Measurements from ENCODE around the gene TMEM233.
A peak's percentile ranks its signal among the peaks of the same experiment; 100 is the strongest.

TMEM233 gene

GRCh38 chr12:119593578-119594398 lies at the start of gene TMEM233:
Gene TMEM233, plus strand, starts transcription at chr12:119593774. Its CDS starts 75 bp downstream, at chr12:119593849.
- peak; percentile 51 for DNase-seq

DNA sequence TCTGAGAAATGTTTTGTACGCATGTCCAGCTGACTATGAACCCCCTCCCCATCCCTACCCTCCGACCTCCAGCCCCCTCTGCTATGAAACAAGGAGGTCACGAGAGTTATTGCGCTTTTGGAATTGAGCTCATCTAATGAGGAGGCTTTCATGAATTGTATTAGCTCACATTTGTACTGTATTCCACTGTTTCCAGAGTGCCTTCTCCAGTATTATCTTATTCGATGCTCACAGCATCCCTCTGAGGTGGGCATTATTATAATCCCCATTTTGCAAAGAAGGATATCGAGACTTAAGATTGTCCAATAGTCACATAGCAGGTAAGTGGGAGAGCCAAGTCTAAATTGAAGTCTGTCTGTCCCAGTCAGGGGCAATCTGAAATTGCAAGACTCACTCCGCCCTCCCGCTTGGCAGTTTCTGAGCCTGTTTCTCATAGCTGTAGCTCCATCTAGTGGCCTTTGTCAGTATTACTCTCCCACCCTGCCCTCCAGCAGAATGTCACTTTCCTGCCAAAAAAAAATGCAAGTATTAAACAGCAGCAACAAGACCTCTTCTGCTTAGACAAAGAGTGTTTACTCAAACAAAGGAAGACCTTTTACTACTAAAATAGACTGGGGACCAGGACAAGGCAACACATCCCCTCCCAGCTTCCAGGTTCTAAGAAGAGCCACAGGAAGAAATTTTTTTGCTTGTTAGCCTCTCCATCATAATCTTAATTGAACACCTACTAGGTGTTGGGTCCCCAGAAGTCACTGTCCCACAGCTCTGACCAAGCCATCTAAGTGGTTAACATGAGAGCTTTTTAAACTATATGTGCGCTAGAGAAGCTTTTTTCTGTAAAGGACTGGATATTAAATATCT lies 48.6 kb upstream of the TMEM233 start:
- peak; percentile 39 for DNase-seq

GRCh38 chr12:119546340-119546739 lies 47.2 kb upstream of the TMEM233 start:
- DNase-seq, result no peak

GRCh38 chr12:119547001-119547400 lies 46.6 kb upstream of the TMEM233 start:
- DNase-seq, result no peak

GRCh38 chr12:119556854-119557253 lies 36.7 kb upstream of the TMEM233 start:
- DNase-seq, result no peak

- no peak for DNase-seq
These were observed 28.2 kb upstream of the TMEM233 start for GRCh38 chr12:119565404-119565803.

GRCh38 chr12:119570771-119571170 lies 22.8 kb upstream of the TMEM233 start:
- no peak for DNase-seq

- no peak for DNase-seq
These were observed 20.5 kb upstream of the TMEM233 start for GRCh38 chr12:119573086-119573485.

DNA sequence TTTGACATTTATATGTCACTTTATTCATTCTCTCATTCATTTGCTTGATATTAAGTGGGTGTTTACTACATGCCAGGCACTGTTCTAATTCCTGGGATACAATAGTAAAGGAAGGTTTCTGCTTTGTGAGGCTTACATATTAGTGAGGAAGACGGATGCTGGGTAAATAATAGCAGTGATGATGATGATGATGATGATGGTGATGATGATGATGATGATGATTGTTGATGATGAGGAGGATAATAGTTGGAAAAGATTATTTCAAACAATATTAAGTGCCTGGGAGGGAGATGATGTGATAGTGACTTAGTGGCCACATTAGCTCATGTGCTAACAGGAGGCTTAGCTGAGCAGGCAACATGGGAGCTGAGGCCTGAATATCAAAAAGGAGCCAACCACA lies 19.3 kb upstream of the TMEM233 start:
- DNase-seq, result no peak

DNA sequence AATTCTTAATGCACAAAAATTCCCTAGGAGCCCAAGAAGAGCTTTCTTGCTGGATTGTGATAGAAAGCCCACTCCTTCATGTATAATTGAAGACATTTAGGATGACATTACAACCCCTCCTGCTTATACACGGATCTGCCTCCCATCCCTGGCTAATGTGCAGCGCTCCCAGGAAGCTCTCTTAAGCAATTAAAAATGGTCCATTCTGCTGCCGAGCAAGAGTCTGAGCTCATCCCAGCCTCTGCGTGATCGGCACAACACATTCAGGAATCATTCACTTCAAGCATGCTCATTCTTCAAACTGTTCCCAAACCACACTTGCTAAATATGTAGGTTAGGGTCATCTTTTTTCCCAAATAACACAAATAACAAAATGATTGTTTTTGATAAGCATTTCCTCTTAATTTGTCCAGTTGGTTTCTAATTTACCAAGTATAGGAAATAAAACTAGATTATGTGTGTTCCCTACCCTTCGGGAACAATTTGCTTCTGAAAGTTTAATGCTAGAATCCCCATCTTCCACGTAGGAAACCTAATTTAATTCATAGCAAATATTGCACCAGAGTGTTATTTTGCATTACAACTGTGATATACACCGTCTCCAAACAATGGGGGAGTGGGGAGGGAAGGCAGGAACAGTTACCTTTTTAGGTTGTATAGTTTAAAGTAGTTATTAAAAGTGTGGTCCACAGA lies 17.3 kb upstream of the TMEM233 start:
- no peak for DNase-seq

GRCh38 chr12:119576915-119577314 lies 16.7 kb upstream of the TMEM233 start:
- DNase-seq, result no peak

DNA sequence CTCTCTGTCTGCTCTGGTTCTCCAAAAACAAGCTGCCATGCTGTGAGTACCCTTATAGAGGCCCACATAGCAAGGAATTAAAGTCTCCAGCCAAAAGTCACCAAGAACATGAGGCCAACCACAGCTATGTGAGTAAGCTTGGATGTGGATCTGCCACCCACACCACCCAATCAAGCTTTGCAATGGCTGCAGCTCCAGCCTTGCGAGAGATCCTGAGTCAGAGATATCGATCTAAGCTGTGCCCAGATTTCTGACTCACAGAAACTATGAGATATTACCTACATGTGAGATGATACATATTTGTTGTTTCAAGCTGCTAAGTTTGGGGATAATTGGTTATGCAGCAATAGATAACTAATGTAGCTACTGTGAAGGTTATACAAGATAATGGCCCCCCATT lies 15.5 kb upstream of the TMEM233 start:
- no peak for DNase-seq

DNA sequence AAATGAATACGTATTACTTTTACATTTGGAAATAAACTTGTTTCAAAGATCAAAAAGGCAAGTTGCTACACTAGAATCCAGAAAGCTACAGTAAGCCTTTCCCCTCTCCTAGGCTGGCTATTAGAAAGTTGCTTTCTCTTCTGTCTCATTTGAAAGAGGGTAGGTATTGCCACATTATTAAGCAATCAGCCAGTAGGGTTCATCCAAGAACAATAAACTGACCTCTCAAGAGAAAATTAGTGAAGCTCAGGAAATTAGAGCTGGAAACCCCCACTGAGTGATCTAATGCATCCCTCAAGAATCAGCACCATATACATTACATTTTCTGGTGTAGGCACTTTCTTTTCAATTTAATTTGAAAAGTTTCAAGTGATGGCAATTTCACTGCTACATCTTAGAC lies 4.5 kb upstream of the TMEM233 start:
- DNase-seq, result no peak

- DNase-seq, result no peak
These were observed 3.9 kb upstream of the TMEM233 start for GRCh38 chr12:119589634-119590033.

DNA sequence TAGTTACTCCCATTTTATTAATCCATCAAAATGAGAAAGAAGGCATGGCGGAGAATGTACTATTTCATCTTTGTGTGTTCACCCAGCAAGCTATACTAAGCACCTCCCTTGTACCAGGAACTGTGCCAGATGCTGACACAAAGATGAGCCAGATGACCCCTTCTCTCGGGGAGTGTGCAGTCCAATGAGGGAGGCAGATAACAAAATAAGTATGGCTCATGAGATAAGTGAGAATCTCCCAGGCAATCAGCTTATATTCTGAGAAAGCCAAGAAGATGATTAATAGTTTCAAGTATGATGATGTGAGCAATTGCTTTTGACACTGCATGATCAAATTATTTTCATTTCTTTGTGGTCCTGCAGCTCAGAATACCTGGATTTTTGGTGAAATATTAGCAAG lies 1.3 kb upstream of the TMEM233 start:
- no peak for DNase-seq

- no peak for DNase-seq
These were observed 791 bp downstream of the TMEM233 start for GRCh38 chr12:119594399-119594730.

DNA sequence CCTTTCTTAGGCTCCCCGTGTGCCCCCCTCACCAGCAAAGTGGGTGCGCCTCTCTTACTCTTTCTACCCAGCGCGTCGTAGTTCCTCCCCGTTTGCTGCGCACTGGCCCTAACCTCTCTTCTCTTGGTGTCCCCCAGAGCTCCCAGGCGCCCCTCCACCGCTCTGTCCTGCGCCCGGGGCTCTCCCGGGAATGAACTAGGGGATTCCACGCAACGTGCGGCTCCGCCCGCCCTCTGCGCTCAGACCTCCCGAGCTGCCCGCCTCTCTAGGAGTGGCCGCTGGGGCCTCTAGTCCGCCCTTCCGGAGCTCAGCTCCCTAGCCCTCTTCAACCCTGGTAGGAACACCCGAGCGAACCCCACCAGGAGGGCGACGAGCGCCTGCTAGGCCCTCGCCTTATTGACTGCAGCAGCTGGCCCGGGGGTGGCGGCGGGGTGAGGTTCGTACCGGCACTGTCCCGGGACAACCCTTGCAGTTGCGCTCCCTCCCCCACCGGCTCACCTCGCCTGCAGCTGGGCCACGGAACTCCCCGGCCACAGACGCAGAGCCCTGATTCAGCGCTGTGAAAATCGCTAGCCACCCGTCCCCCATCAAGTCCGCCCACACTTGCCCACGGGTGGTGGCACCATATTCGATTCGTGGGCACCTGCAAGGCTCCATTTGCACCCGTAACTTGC lies 1.3 kb downstream of the TMEM233 start:
- DNase-seq, result peak; percentile 57

GRCh38 chr12:119598159-119598558 lies 4.6 kb downstream of the TMEM233 start:
- DNase-seq, result no peak

GRCh38 chr12:119601877-119602733 lies 8.5 kb downstream of the TMEM233 start:
- DNase-seq, result no peak

DNA sequence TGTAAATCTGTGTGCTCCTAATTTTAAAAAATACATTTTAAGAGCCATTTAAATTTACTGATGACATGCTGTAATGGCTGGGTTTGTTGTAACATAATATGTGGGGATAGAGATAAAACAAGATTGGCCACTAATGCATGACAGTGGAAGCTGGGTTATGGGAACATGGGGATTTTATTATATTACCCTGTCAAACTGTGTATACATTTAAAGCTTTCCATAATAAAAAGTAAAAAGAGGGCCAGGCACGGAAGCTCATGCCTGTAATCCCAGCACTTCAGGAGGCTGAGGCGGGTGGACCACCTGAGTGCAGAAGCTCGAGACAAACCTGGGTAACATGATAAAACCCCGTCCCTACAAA lies 9.1 kb downstream of the TMEM233 start:
- no peak for DNase-seq

DNA sequence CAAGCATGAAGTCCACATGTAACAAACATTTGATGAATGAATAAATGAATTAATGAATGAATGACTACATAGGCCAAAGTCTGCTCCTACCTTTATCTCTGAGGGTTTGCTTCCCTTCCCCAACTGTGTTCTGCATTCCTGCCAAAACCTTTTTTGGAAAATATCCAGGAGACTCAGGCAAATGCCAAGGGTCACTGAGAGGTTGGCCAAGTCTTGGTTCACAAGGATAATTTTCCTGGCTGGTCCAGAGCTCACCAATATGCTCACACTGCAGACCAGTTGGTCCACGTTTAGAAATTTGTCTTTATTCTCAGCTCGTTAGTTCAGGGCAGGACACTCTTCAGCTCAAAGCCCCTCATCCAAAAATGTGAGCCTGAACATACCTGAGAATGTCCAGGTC lies 10.2 kb downstream of the TMEM233 start:
- DNase-seq, result no peak

- no peak for DNase-seq
These were observed 15.8 kb downstream of the TMEM233 start for GRCh38 chr12:119609358-119609757.

Data from left hindlimb (tissue), 1 donor.